ENCODE measurements around the gene AGMO.

The AGMO gene

DNA sequence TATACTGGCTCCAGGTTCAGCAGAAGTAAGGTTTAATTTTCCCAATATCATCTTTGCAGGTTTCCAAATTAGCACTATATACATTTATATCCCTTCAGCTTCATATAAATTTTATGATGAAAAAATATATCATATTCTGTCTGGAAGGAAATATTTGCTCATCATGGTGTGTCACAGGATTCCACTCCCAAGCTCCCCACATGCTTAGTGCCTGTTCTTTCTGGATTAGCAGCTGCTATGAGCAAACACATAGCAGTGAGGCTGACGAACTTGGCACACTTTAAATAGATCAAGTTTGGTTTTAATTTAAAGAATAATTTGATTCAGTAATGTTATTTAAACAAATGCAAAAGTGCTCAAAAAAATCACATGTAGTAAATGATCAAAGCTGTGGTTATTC is 251.9 kb downstream of the AGMO start:
- H3K9me2 ChIP-seq (replicated peaks; ENCODE audit: insufficient read depth, low read length): no peaks in the 10 kb centered on the region
- TF ChIP-seq EZH2phosphoT487 (conservative IDR thresholded peaks at IDR 0.05; ENCODE audit: low read length): no peak
- TF ChIP-seq, protein P1, sequence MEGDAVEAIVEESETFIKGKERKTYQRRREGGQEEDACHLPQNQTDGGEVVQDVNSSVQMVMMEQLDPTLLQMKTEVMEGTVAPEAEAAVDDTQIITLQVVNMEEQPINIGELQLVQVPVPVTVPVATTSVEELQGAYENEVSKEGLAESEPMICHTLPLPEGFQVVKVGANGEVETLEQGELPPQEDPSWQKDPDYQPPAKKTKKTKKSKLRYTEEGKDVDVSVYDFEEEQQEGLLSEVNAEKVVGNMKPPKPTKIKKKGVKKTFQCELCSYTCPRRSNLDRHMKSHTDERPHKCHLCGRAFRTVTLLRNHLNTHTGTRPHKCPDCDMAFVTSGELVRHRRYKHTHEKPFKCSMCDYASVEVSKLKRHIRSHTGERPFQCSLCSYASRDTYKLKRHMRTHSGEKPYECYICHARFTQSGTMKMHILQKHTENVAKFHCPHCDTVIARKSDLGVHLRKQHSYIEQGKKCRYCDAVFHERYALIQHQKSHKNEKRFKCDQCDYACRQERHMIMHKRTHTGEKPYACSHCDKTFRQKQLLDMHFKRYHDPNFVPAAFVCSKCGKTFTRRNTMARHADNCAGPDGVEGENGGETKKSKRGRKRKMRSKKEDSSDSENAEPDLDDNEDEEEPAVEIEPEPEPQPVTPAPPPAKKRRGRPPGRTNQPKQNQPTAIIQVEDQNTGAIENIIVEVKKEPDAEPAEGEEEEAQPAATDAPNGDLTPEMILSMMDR (IDR thresholded peaks at IDR 0.05; ENCODE audit: insufficient read depth, low read length, poor library complexity, severe bottlenecking): no peak
- H3K36me3 ChIP-seq (ENCODE audit: low read length): no peaks in the 10 kb centered on the region

DNA sequence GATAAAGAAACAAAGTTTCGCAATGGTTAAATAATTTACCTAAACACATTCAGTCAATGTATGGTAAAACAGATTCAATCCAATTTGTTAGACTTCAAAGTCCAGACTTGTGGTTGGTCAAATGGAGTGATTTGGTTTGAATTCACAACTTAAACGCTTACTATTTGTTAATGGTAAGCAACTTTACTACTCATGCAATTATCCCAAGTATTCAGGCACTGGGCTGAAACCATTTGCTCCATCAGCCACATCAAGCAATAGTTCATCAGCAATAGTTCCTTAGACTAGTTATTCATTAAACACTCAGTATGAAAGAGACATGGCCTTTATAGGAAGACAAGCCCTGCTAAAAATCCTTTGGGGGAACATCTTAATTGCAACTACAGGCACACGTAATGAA is 253.0 kb downstream of the AGMO start:
- TF ChIP-seq, protein P1 (IDR thresholded peaks at IDR 0.05; ENCODE audit: insufficient read depth, low read length, poor library complexity, severe bottlenecking): no peak
- TF ChIP-seq EZH2phosphoT487 (conservative IDR thresholded peaks at IDR 0.05; ENCODE audit: low read length): no peak
- Histone ChIP-seq H3K4me2 (ENCODE audit: low read depth, low read length, poor library complexity, severe bottlenecking) (no peak overlapping the region), H3K36me3 (ENCODE audit: low read length) (no peaks in the 10 kb centered on the region), H3K4me3 (ENCODE audit: insufficient read depth, low read length, poor library complexity, severe bottlenecking) (no peak overlapping the region), H3K9me3 (ENCODE audit: insufficient read depth, low read length) (no peaks in the 10 kb centered on the region), H3K9me2 (replicated peaks; ENCODE audit: insufficient read depth, low read length) (no peaks in the 10 kb centered on the region), H3K27ac (ENCODE audit: low read depth, low read length) (no peak overlapping the region), H4K20me1 (ENCODE audit: low read depth, low read length) (no peaks in the 10 kb centered on the region), H3K27me3 (ENCODE audit: low read length) (no peaks in the 10 kb centered on the region), H3K79me2 (ENCODE audit: insufficient read depth, low read length) (no peaks in the 10 kb centered on the region), H2AFZ (ENCODE audit: low read depth, low read length, severe bottlenecking) (no peak overlapping the region), H3F3A (ENCODE audit: insufficient read depth) (no peaks in the 10 kb centered on the region), H3K9ac (ENCODE audit: low read length) (no peak overlapping the region)

More for the DNA sequence above, 251.9 kb downstream of the AGMO start:
- Histone ChIP-seq H3K27ac (ENCODE audit: low read depth, low read length) (no peak overlapping the region), H2AFZ (ENCODE audit: low read depth, low read length, severe bottlenecking) (no peak overlapping the region), H3K79me2 (ENCODE audit: insufficient read depth, low read length) (no peaks in the 10 kb centered on the region), H4K20me1 (ENCODE audit: low read depth, low read length) (no peaks in the 10 kb centered on the region), H3K4me2 (ENCODE audit: low read depth, low read length, poor library complexity, severe bottlenecking) (no peak overlapping the region), H3K9ac (ENCODE audit: low read length) (no peak overlapping the region), H3K27me3 (ENCODE audit: low read length) (no peaks in the 10 kb centered on the region), H3K9me3 (ENCODE audit: insufficient read depth, low read length) (no peaks in the 10 kb centered on the region), H3K4me3 (ENCODE audit: insufficient read depth, low read length, poor library complexity, severe bottlenecking) (no peak overlapping the region), H3F3A (ENCODE audit: insufficient read depth) (no peaks in the 10 kb centered on the region)

DNA sequence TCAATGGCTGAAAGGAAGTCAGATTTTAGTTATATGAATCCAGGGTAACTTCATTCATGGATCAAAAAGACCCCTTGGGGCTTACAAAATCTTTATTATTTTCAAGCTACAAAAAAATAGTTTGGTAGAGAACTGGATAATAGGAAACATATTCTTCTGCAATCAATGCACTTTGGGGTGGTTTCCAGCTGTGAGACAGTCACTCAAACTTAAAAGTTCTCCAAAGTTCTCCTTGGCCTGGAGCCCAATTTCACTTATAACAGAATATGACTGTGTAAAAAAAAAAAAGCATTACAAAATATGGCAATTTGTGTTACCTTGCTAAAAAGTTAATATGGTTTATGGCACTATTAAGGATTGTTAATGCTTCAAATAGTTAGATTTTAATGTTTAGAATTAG is 255.5 kb downstream of the AGMO start:
- no peak overlapping the region for H3K9ac ChIP-seq (ENCODE audit: low read length)
- H3K36me3 ChIP-seq (ENCODE audit: low read length): no peaks in the 10 kb centered on the region
- no peaks in the 10 kb centered on the region for H3K27me3 ChIP-seq (ENCODE audit: low read length)
- no peak overlapping the region for H3K27ac ChIP-seq (ENCODE audit: low read depth, low read length)
- H2AFZ ChIP-seq (ENCODE audit: low read depth, low read length, severe bottlenecking): no peak overlapping the region
- H3K4me3 ChIP-seq (ENCODE audit: insufficient read depth, low read length, poor library complexity, severe bottlenecking): no peak overlapping the region
- no peak overlapping the region for H3K4me2 ChIP-seq (ENCODE audit: low read depth, low read length, poor library complexity, severe bottlenecking)
- TF ChIP-seq, protein P1 (IDR thresholded peaks at IDR 0.05; ENCODE audit: insufficient read depth, low read length, poor library complexity, severe bottlenecking): no peak
- TF ChIP-seq EZH2phosphoT487 (conservative IDR thresholded peaks at IDR 0.05; ENCODE audit: low read length): no peak
- H3K9me2 ChIP-seq (replicated peaks; ENCODE audit: insufficient read depth, low read length): no peaks in the 10 kb centered on the region
- H3K79me2 ChIP-seq (ENCODE audit: insufficient read depth, low read length): no peaks in the 10 kb centered on the region
- peaks cover 5% of the 10 kb centered on the region; the same call in 1 of the 2 replicates for H4K20me1 ChIP-seq (ENCODE audit: low read depth, low read length)
- no peaks in the 10 kb centered on the region for H3K9me3 ChIP-seq (ENCODE audit: insufficient read depth, low read length)
- no peaks in the 10 kb centered on the region for H3F3A ChIP-seq (ENCODE audit: insufficient read depth)

Measured in SU-DHL-6 (cell line).